Mononuclear cell (primary cell): ENCODE measurements around the gene CFAP44. TPM values are rescaled to one million over a fixed set of nuclear protein-coding genes. Genes with fewer than 3 reads are reported as not detected.
"Not testable (repeated sequence)": the region's sequence is repeated elsewhere in the genome, so short reads cannot be mapped to it uniquely, and the experiment has no call there.

Experiments used
- H3K27me3 ChIP-seq: 2 replicates; pipeline ENCODE4 v1.6.0; 2011; ENCODE audit warnings: low read length, control low read depth; ENCODE audit not compliant: insufficient read depth
- H3K4me1 ChIP-seq: 2 replicates; pipeline ENCODE4 v1.5.1; 2011; ENCODE audit warnings: mild to moderate bottlenecking, low read length, control low read depth; ENCODE audit not compliant: insufficient read depth
- H3K4me3 ChIP-seq: 2 replicates; pipeline ENCODE4 v1.5.1; 2011; ENCODE audit warnings: mild to moderate bottlenecking, low read length, moderate library complexity
- H3K9me3 ChIP-seq: 2 replicates; pipeline ENCODE4 v1.5.1; 2011; ENCODE audit warnings: low read depth, mild to moderate bottlenecking, control low read depth, low read length
- total RNA-seq: library from RNA; depleted of rRNA; stranded (reverse); fragments of >200 nt; gene quantifications from one replicate; pipeline ENCODE4 v1.2.3, GENCODE V29; 2012

The CFAP44 gene, protein sequence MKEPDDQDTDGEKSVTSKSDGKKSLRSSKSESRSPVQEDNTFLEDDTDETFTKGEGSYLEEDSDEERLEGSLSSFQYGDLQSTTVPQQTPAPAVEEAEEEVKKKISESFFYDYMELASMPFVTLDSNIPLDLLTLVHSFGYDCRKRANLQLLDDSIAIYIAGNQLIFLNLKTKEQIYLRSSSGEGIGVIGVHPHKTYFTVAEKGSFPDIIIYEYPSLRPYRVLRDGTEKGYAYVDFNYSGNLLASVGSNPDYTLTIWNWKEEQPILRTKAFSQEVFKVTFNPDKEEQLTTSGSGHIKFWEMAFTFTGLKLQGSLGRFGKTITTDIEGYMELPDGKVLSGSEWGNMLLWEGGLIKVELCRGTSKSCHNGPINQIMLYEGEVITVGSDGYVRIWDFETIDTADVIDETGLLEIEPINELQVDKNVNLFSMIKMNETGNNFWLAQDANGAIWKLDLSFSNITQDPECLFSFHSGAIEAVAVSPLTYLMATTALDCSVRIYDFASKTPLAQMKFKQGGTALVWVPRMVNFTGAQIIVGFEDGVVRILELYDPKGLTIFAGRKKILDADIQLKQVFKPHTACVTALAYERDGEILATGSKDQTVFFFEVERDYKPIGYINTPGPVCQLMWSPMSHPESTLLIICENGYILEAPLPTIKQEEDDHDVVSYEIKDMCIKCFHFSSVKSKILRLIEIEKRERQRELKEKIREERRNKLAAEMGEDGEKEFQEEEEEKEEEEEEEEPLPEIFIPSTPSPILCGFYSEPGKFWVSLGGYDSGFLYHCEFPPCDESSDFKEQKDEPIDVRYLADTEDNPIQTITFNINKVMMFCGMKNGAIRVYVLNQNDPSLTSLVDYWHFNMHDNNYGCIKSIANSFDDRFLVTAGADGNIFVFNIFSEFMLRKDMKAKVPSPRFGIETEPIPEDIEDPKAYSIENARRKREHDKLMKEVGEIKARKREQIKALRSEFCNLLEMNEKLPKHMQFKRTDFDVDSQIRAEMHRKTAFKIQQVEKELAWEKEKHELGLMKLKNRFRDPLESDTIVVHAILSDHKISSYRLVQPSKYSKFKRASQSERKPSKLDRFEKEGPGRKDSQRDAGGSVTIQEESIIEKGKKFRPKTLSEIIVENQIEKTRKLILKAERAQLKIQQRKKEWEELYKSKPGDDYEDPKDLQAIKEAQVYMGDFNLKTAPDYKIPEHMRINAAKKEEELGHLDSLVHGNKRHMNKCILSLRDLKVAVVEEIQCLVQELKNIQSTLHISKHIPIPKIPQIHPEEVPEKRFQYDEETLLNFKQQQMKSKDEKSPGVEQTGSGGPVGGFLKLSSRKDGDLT (N-terminal part only)
- total RNA-seq = 5.8 TPM

GRCh38 chr3:113441051-113441770 is at the start of gene CFAP44:
Gene CFAP44, minus strand, starts transcription at chr3:113441493. Its CDS starts 7,829 bp downstream, at chr3:113433664.
- H3K27me3 ChIP-seq = no peaks in the 10 kb centered on the region
- peak within 1 kb of the TSS; percentile 15 for H3K4me3 ChIP-seq
- no peaks in the 10 kb centered on the region for H3K9me3 ChIP-seq

DNA sequence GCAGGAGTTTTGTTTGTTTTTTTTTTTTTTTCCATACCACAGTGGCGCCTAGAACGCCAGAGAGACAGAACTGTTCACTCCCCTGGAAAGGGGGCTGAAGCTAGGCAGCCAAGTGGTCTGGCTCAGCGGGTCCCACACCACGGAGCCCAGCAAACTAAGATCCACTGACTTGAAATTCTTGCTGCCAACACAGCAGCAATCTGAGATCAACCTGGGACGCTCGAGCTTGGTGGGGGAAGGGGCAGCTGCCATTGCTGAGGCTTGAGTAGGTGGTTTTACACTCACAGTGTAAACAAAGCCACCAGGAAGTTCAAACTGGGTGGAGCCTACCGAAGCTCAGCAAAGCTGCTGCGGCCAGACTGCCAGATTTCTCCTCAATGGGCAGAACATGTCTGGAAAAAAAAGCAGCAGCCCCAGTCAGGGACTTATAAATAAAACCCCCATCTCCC is 43.9 kb upstream of the CFAP44 start:
- Histone ChIP-seq H3K4me1 (peaks cover 4% of the 10 kb centered on the region), H3K4me3 (no peak overlapping the region), H3K9me3 (no peaks in the 10 kb centered on the region), H3K27me3 (no peaks in the 10 kb centered on the region)

More at GRCh38 chr3:113441051-113441770, at the start of gene CFAP44:
- no peaks in the 10 kb centered on the region for H3K4me1 ChIP-seq

- Histone ChIP-seq H3K9me3 (no peaks in the 10 kb centered on the region), H3K4me3 (no peak overlapping the region), H3K4me1 (no peaks in the 10 kb centered on the region), H3K27me3 (no peaks in the 10 kb centered on the region)
Observed at GRCh38 chr3:113468539-113468938, 27.2 kb upstream of the CFAP44 start.

GRCh38 chr3:113461488-113461887 is 20.2 kb upstream of the CFAP44 start:
- Histone ChIP-seq H3K4me1 (no peaks in the 10 kb centered on the region), H3K27me3 (no peaks in the 10 kb centered on the region), H3K4me3 (no peak overlapping the region), H3K9me3 (no peaks in the 10 kb centered on the region)

DNA sequence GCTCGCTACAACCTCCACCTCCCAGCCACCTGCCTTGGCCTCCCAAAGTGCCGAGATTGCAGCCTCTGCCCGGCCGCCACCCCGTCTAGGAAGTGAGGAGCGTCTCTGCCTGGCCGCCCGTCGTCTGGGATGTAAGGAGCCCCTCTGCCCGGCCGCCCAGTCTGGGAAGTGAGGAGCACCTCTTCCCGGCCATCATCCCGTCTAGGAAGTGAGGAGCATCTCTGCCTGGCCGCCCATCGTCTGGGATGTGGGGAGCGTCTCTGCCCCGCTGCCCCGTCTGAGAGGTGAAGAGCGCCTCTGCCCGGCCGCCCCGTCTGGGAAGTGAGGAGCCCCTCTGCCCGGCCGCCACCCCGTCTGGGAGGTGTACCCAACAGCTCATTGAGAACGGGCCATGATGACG is 17.3 kb upstream of the CFAP44 start:
- H3K4me1 ChIP-seq, H3K27me3 ChIP-seq, H3K9me3 ChIP-seq, H3K4me3 ChIP-seq: not testable (repeated sequence)

- Histone ChIP-seq H3K4me3 (no peak overlapping the region), H3K9me3 (no peaks in the 10 kb centered on the region), H3K27me3 (no peaks in the 10 kb centered on the region), H3K4me1 (peaks cover 7% of the 10 kb centered on the region)
Observed at GRCh38 chr3:113455446-113455845, 14.2 kb upstream of the CFAP44 start.

- no peaks in the 10 kb centered on the region for H3K9me3 ChIP-seq
- peaks cover 7% of the 10 kb centered on the region for H3K4me1 ChIP-seq
- H3K27me3 ChIP-seq = no peaks in the 10 kb centered on the region
- no peak overlapping the region for H3K4me3 ChIP-seq
Observed at GRCh38 chr3:113454630-113455029, 13.3 kb upstream of the CFAP44 start.

- no peaks in the 10 kb centered on the region for H3K27me3 ChIP-seq
- peaks cover 7% of the 10 kb centered on the region for H3K4me1 ChIP-seq
- H3K9me3 ChIP-seq = no peaks in the 10 kb centered on the region
- no peak overlapping the region for H3K4me3 ChIP-seq
Observed at GRCh38 chr3:113454057-113454456, 12.8 kb upstream of the CFAP44 start.

DNA sequence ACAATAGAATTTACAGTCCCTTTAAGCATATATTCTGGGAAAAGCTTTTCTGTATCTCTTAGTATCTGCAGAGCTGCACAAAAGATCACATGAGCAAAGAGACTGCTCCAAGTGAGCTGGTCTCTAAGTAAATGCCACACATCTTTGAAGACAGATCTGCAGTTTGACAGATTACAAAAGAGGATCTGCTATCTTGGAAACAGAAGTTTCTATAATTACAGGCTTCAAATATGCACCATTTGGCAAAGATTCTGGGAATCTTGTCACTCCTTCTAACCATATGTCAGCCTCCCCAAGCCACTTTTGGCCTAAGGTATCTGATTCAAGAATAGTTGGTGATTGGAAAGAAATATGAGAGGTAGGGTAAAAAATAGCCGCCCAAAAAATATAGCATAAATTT is 9.6 kb upstream of the CFAP44 start:
- Histone ChIP-seq H3K27me3 (no peaks in the 10 kb centered on the region), H3K4me1 (peaks cover 7% of the 10 kb centered on the region), H3K4me3 (no peak overlapping the region), H3K9me3 (no peaks in the 10 kb centered on the region)

DNA sequence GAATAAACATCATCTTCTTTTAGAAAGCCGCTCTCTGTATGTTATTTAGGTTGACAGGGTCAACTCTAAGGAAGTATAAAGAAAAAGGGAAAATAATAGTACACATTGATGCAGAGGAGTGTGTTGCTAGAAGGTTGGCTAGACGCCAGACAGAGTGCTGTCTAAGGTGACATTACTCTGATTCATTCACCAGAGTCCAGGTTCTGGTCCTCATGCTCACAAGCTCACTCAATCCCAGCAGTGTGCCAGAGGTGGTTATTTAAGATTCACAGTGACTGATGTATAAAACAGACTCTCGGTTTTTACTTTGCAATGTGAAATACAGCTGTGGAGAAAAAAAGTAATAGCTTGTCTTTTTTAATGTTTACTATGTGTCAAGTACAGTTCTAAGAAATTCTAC is 1.7 kb downstream of the CFAP44 start:
- no peaks in the 10 kb centered on the region for H3K9me3 ChIP-seq

DNA sequence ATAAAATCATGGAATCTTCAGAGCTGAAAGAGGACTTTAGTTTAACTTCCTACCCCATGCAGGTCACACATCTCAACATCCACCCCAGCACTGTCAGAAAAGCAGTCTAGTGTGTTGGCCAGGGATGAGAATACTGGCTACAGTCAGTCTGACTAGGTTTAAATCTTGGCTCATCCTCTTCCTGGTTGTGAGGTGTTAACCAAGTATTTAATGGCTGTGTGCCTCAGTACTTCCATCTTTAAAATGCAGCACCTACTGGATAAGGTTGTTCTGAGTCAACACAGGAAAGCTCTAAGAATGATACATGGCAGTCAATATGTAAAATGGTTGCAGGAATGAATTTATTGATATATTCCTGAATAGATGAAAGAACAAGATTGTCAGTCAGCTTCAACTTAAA is 3.1 kb downstream of the CFAP44 start:
- no peak overlapping the region for H3K4me3 ChIP-seq
- no peaks in the 10 kb centered on the region for H3K27me3 ChIP-seq
- H3K4me1 ChIP-seq = no peaks in the 10 kb centered on the region
- no peaks in the 10 kb centered on the region for H3K9me3 ChIP-seq

More for the DNA sequence above, 1.7 kb downstream of the CFAP44 start:
- no peak overlapping the region for H3K4me3 ChIP-seq
- H3K4me1 ChIP-seq = no peaks in the 10 kb centered on the region
- no peaks in the 10 kb centered on the region for H3K27me3 ChIP-seq

GRCh38 chr3:113437411-113437810 is 3.9 kb downstream of the CFAP44 start:
- Histone ChIP-seq H3K9me3 (no peaks in the 10 kb centered on the region), H3K27me3 (no peaks in the 10 kb centered on the region), H3K4me1 (no peaks in the 10 kb centered on the region), H3K4me3 (no peak overlapping the region)

- Histone ChIP-seq H3K4me1 (no peaks in the 10 kb centered on the region), H3K4me3 (no peak overlapping the region), H3K9me3 (no peaks in the 10 kb centered on the region), H3K27me3 (no peaks in the 10 kb centered on the region)
Observed at GRCh38 chr3:113436809-113437208, 4.5 kb downstream of the CFAP44 start.

DNA sequence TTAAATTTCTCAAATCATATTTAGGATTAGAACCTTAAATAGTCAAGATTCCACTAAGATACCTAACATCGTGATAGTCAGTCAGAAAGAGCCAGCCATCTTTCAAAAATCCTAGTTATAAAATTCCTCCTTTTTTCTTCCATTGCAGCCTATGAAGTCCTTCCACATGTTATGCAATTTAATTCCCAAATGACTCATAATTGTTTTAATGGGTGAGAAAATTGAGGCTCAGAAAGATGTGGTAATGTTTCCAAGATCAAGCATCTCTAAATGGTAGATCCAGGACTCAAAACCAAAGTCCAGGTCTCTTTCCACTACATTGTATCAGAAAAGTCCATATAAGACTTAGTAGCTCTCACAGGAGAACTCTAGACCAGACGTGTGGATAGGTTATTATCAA is 9.5 kb downstream of the CFAP44 start:
- Histone ChIP-seq H3K9me3 (peaks cover 2% of the 10 kb centered on the region), H3K4me3 (no peak overlapping the region), H3K27me3 (no peaks in the 10 kb centered on the region)

More for the DNA sequence above, 9.5 kb downstream of the CFAP44 start:
- H3K4me1 ChIP-seq = no peaks in the 10 kb centered on the region
